Astrocyte of the cerebellum (primary cell): ENCODE measurements around the gene ATP6V1C2.

Experiments used
- DNase-seq: peaks from one replicate; pipeline ENCODE4 v3.0.0-alpha.2; 2011; ENCODE audit warnings: low read depth
- H3K4me3 ChIP-seq: 2 replicates; pipeline ENCODE4 v1.5.1; 2011; ENCODE audit warnings: mild to moderate bottlenecking, low read depth, low read length, moderate library complexity
- CTCF ChIP-seq: IDR thresholded peaks from 2 replicates; pipeline ENCODE4 v1.5.1; 2012; ENCODE audit warnings: low read length, low read depth, moderate library complexity, mild to moderate bottlenecking; ENCODE audit errors: missing control alignments
- in situ Hi-C: cut with HindIII; loops from 2 replicates; pipeline ENCODE4 v1.10.0; 2017; ENCODE audit warnings: low sequenced_read_pairs

The ATP6V1C2 gene

GRCh38 chr2:10722252-10722825 lies 909 bp downstream of the ATP6V1C2 start:
- DNase-seq: no peak
- TF ChIP-seq CTCF: no peak
- peak overlapping the region; percentile 31 for H3K4me3 ChIP-seq
- in situ Hi-C loops: no loop called here

DNA sequence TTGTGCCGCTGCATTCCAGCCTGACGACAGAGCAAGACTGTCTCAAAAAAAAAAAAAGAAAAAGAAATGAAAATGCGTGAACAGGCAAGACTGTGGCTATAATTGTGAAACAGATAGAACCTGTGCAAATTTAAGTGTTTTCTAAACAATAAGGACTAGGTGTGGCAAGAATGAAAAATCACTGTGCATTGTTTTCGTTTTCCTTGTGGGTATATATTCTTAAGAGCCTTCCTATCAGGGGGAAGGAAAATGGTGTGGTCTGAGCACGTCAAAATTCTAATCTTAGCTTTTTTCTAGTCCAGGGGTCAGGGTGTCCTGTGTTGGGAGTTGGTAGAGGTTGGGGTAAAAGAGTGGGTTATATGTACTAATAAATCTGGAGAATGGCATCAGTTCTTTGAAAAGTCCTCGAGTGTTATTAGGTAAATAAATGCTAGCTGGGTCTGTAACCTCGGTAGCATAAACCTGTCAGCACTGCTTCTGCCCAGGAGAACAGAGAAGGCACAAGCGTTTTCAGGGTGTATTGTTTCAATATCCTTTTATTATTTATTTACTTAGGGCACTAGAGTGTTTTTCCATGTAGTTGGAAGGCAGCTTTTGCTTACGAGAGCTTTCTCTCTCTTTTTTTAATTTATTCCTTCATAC lies 11.6 kb downstream of the ATP6V1C2 start:
- H3K4me3 ChIP-seq: no peak overlapping the region
- in situ Hi-C loops: no loop called here
- TF ChIP-seq CTCF: no peak
- DNase-seq: no peak

GRCh38 chr2:10733566-10733925 lies 12.1 kb downstream of the ATP6V1C2 start:
- no peak overlapping the region for H3K4me3 ChIP-seq
- no peak for DNase-seq
- no peak for TF ChIP-seq CTCF
- in situ Hi-C loops: no loop called here

DNA sequence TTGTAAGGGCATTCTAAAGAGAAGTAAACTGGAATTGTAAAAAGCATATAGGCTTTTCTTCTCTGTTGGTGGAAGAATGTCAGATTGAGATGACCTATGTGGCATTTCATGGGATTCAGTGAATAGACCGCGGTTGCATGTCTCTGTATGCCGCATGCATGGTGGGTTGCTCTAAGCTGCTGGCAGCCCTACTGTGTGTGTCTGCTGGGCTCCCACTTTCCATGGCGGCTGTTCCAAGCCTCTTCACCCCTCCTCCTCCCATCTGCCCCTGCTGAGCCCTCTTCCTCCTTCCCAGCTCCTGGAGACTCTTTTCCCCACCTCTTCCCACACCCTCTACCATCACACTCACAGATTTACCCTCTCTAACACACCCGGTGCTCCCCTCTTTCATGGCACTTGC lies 12.6 kb downstream of the ATP6V1C2 start:
- DNase-seq: no peak
- no peak overlapping the region for H3K4me3 ChIP-seq
- no peak for TF ChIP-seq CTCF
- in situ Hi-C loops: no loop called here

DNA sequence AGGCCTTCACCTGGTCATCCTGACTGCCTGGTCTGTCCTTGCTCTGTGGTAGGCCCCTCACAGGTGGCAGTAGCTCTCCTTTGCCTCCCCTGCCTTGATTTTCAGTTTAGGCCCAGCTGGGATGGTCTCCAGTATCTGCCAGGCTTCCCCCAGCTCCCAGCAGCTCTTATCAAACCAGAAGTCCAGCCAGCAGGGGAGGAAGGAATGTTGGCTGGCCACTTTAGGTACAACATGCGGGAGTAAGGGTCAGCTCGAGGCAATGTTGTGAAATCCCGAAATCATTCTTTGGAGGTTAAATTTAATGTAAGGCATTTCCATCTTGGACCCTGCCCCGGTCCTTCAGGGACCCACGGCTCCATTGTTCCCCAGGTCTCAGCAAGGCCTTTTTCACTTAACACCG lies 16.8 kb downstream of the ATP6V1C2 start:
- in situ Hi-C loops: no loop called here
- TF ChIP-seq CTCF: no peak
- H3K4me3 ChIP-seq: no peak overlapping the region
- DNase-seq: no peak

DNA sequence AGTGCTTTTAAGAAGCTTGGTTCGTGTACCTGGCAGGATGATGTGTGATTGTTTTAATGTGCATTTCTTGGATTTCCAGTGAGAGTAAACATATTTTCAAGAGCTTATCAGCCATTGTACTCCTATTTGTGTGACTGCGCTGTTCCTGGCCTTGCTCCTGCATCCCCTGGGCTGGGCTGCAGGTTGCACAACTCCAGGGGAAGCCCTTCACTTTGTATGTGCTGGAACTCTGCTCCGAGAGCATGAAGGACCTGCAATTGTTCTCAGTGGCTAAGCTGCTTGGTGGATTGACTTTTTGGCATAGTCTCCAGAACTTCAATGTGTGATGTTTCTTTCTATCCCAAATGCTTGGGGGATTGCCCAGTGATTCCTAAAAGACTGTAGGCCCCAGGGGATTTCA lies 18.8 kb downstream of the ATP6V1C2 start:
- TF ChIP-seq CTCF: no peak
- no peak for DNase-seq
- H3K4me3 ChIP-seq: no peak overlapping the region
- in situ Hi-C loops: loop anchor here (5.0 to 10.0 kb wide), 2 partner anchors 47 to 55 kb away; partner anchors contain the start of gene NOL10
